Measurements from ENCODE around the gene ARL15. TPM values are rescaled to one million over a fixed set of nuclear protein-coding genes. Genes with fewer than 3 reads are reported as not detected.

ARL15 gene
- total and polyA plus RNA-seq, 2 donors (not counting 3 experiments of a cell fraction or from before 2014, with no cell fraction given), result 11.9 to 24.4 TPM

- no TSS peak for BruUV-seq (replicated peaks)
- Histone ChIP-seq H3K79me2 (ENCODE audit: control insufficient read depth, insufficient read depth, low read length) (no peaks in the 10 kb centered on the region), H3K27ac (ENCODE audit: insufficient read depth, low read depth, low read length) (no peak overlapping the region), H3K9me3 (replicated peaks; ENCODE audit: control insufficient read depth, insufficient read depth, low read length) (no peaks in the 10 kb centered on the region), H3K9me1 (replicated peaks; ENCODE audit: control insufficient read depth, extremely low read depth, insufficient read depth, low read length) (no peaks in the 10 kb centered on the region), H3K4me2 (ENCODE audit: insufficient read depth, low read length) (no peak overlapping the region), H4K20me1 (replicated peaks; ENCODE audit: control insufficient read depth, extremely low read depth, insufficient read depth, low read length) (no peaks in the 10 kb centered on the region), H3K9ac (replicated peaks; ENCODE audit: extremely low read depth, insufficient read depth, low read length) (no peak overlapping the region), H3K4me3 (replicated peaks in 1 of 3; ENCODE audit: insufficient read depth in 1 of 3, low read depth in 1 of 3, low read length in 3 of 3) (no peak overlapping the region), H3K27me3 (ENCODE audit: control insufficient read depth in 2 of 2, insufficient read depth in 2 of 2, low read length in 2 of 2) (no peaks in the 10 kb centered on the region), H2AFZ (ENCODE audit: low read depth, low read length) (no peak overlapping the region), H3K4me1 (ENCODE audit: control insufficient read depth, extremely low read depth, insufficient read depth, low read length) (no peaks in the 10 kb centered on the region), H3K36me3 (ENCODE audit: control insufficient read depth in 2 of 2, extremely low read depth in 1 of 2, insufficient read depth in 2 of 2, low read length in 2 of 2) (no peaks in the 10 kb centered on the region)
- dilution Hi-C loops (cut with MboI; ENCODE audit: extremely low pct_ligation_motif_present, low sequenced_read_pairs), result no loop called here
- POLR2A ChIA-PET, result no interaction called here
- no peak for DNase-seq (ENCODE audit: low read depth, low spot score)
- CTCF ChIA-PET, result no interaction called here
- intact Hi-C loops (cut with micrococcal nuclease), result no loop called here
- no peak for FAIRE-seq
- TF ChIP-seq MAX (IDR thresholded peaks at IDR 0.05; ENCODE audit: insufficient read depth, insufficient read length) (no peak), CTCF (IDR thresholded peaks at IDR 0.05; ENCODE audit: extremely low read depth in 1 of 2, insufficient read depth in 1 of 2, low read depth in 1 of 2, low read length in 2 of 2) (no peak), MYC (IDR thresholded peaks at IDR 0.05; ENCODE audit: low read depth, low read length) (no peak), POLR2AphosphoS5 (IDR thresholded peaks at IDR 0.05; ENCODE audit: insufficient read depth, low read depth, low read length) (no peak), EZH2 (IDR thresholded peaks at IDR 0.05; ENCODE audit: borderline replicate concordance, low read depth, low read length, severe bottlenecking) (no peak), JUN (IDR thresholded peaks at IDR 0.05; ENCODE audit: borderline replicate concordance, insufficient read depth, insufficient read length, low read depth) (no peak), POLR2A (IDR thresholded peaks at IDR 0.05; ENCODE audit: low read depth, low read length) (no peak), GATA2 (IDR thresholded peaks at IDR 0.05; ENCODE audit: insufficient read depth, insufficient read length, low read depth, low read length) (no peak), FOS (IDR thresholded peaks at IDR 0.05; ENCODE audit: borderline replicate concordance, insufficient read depth, low read length) (no peak)
Measured at GRCh38 chr5:54109626-54110330, 200.6 kb downstream of the ARL15 start.

All from endothelial cell of umbilical vein (primary cell).